Fibroblast of villous mesenchyme (primary cell): ENCODE measurements around the gene TBC1D22B. TPM values are rescaled to one million over a fixed set of nuclear protein-coding genes. Genes with fewer than 3 reads are reported as not detected.

Experiments
- DNase-seq: peaks from one replicate; pipeline ENCODE4 v3.0.0-alpha.2; 2010; ENCODE audit warnings: low read depth
- H3K4me3 ChIP-seq: 2 replicates; pipeline ENCODE4 v1.5.1; 2011; ENCODE audit warnings: low read depth, mild to moderate bottlenecking, low read length
- CTCF ChIP-seq: IDR thresholded peaks from 2 replicates; pipeline ENCODE4 v1.5.1; 2012; ENCODE audit warnings: low read depth, mild to moderate bottlenecking, low read length; ENCODE audit not compliant: insufficient read depth
- total RNA-seq: library from RNA; depleted of rRNA; stranded (reverse); fragments of >200 nt; gene quantifications from 2 replicates; pipeline ENCODE4 v1.2.3, GENCODE V29; 2012

Gene TBC1D22B
- total RNA-seq, 1 donor: 10.8 TPM

- TF ChIP-seq CTCF: no peak
- H3K4me3 ChIP-seq: no peak overlapping the region
- no peak for DNase-seq
Measured at GRCh38 chr6:37317312-37318038, 59.9 kb downstream of the TBC1D22B start.

- H3K4me3 ChIP-seq: no peak overlapping the region
- no peak for TF ChIP-seq CTCF
- DNase-seq: no peak
Measured at GRCh38 chr6:37319156-37319555, 61.6 kb downstream of the TBC1D22B start.

GRCh38 chr6:37319856-37320480, 62.4 kb downstream of the TBC1D22B start:
- DNase-seq: no peak
- TF ChIP-seq CTCF: no peak
- no peak overlapping the region for H3K4me3 ChIP-seq

GRCh38 chr6:37320646-37321045, 63.1 kb downstream of the TBC1D22B start:
- no peak for TF ChIP-seq CTCF
- no peak overlapping the region for H3K4me3 ChIP-seq
- no peak for DNase-seq

GRCh38 chr6:37321101-37321500, 63.5 kb downstream of the TBC1D22B start:
- TF ChIP-seq CTCF: no peak
- H3K4me3 ChIP-seq: no peak overlapping the region
- no peak for DNase-seq

GRCh38 chr6:37321516-37322415, 64.2 kb downstream of the TBC1D22B start:
- no peak for DNase-seq
- H3K4me3 ChIP-seq: no peak overlapping the region

More at GRCh38 chr6:37321516-37322415, 64.2 kb downstream of the TBC1D22B start:
- TF ChIP-seq CTCF: no peak
